ENCODE measurements around the gene SMIM27.
A peak's percentile ranks its signal among the peaks of the same experiment; 100 is the strongest.

SMIM27 gene

GRCh38 chr9:32571969-32572899 is 20.1 kb downstream of the SMIM27 start:
- TF ChIP-seq CTCF (IDR thresholded peaks at IDR 0.05; ENCODE audit: extremely low read depth, insufficient read depth, missing control alignments) = peak; percentile 76
- DNase-seq (ENCODE audit: low spot score) = peak; percentile 77
- in situ Hi-C loops (cut with MboI; ENCODE audit: low pct_unique_long_range_greater_than_20kb, low sequenced_read_pairs, unreplicated experiment) = loop anchor here (10.0 to 25.0 kb wide), 2 partner anchors 110 to 403 kb away; no protein-coding TSS in a partner anchor

GRCh38 chr9:32572900-32573523 is 20.9 kb downstream of the SMIM27 start, which contains the start of gene NDUFB6:
TSS of gene NDUFB6 (minus strand) at chr9:32573159. CDS start at chr9:32573060, 99 bp downstream.
- no peak for TF ChIP-seq CTCF (IDR thresholded peaks at IDR 0.05; ENCODE audit: extremely low read depth, insufficient read depth, missing control alignments)
- in situ Hi-C loops (cut with MboI; ENCODE audit: low pct_unique_long_range_greater_than_20kb, low sequenced_read_pairs, unreplicated experiment) = loop anchor here (10.0 to 25.0 kb wide), 2 partner anchors 111 to 402 kb away; no protein-coding TSS in a partner anchor
- DNase-seq (ENCODE audit: low spot score) = peak; percentile 90

- TF ChIP-seq CTCF (IDR thresholded peaks at IDR 0.05; ENCODE audit: extremely low read depth, insufficient read depth, missing control alignments) = no peak
- in situ Hi-C loops (cut with MboI; ENCODE audit: low pct_unique_long_range_greater_than_20kb, low sequenced_read_pairs, unreplicated experiment) = loop anchor here (10.0 to 25.0 kb wide), 2 partner anchors 112 to 401 kb away; no protein-coding TSS in a partner anchor
- no peak for DNase-seq (ENCODE audit: low spot score)
Measured at GRCh38 chr9:32573821-32574220, 21.7 kb downstream of the SMIM27 start.

- in situ Hi-C loops (cut with MboI; ENCODE audit: low pct_unique_long_range_greater_than_20kb, low sequenced_read_pairs, unreplicated experiment) = loop anchor here (5.0 to 25.0 kb wide), 3 partner anchors 113 to 400 kb away; partner anchors contain the start of gene ACO1
- TF ChIP-seq CTCF (IDR thresholded peaks at IDR 0.05; ENCODE audit: extremely low read depth, insufficient read depth, missing control alignments) = no peak
- DNase-seq (ENCODE audit: low spot score) = no peak
Measured at GRCh38 chr9:32574858-32575257, 22.7 kb downstream of the SMIM27 start.

- TF ChIP-seq CTCF (IDR thresholded peaks at IDR 0.05; ENCODE audit: extremely low read depth, insufficient read depth, missing control alignments) = no peak
- DNase-seq (ENCODE audit: low spot score) = no peak
- in situ Hi-C loops (cut with MboI; ENCODE audit: low pct_unique_long_range_greater_than_20kb, low sequenced_read_pairs, unreplicated experiment) = loop anchor here (5.0 to 10.0 kb wide), 2 partner anchors 195 to 397 kb away; partner anchors contain the start of gene ACO1
Measured at GRCh38 chr9:32577316-32577715, 25.2 kb downstream of the SMIM27 start.

GRCh38 chr9:32578976-32579375 is 26.8 kb downstream of the SMIM27 start:
- DNase-seq (ENCODE audit: low spot score) = no peak
- no peak for TF ChIP-seq CTCF (IDR thresholded peaks at IDR 0.05; ENCODE audit: extremely low read depth, insufficient read depth, missing control alignments)
- in situ Hi-C loops (cut with MboI; ENCODE audit: low pct_unique_long_range_greater_than_20kb, low sequenced_read_pairs, unreplicated experiment) = loop anchor here (5.0 to 10.0 kb wide), 2 partner anchors 197 to 396 kb away; partner anchors contain the start of gene ACO1
